Measurements from ENCODE around the gene ROPN1L. TPM values are rescaled to one million over a fixed set of nuclear protein-coding genes. Genes with fewer than 3 reads are reported as not detected.
A peak's percentile ranks its signal among the peaks of the same experiment; 100 is the strongest.

ROPN1L gene
- total and polyA plus RNA-seq, 8 donors: 0.31 to 0.87 (median 0.73) TPM; not detected in 4

GRCh38 chr5:10442576-10442975 is 897 bp downstream of the ROPN1L start:
- WGBS, 5 donors: 20 to 32% (median 25%) methylated on average over 4 of the region's 4 CpGs
- Histone ChIP-seq H3K27ac (peak overlapping the region in 2 of 5 donors; percentile 84 to 85), H3K4me1 (peaks cover 0 to 34% (median 23%) of the 10 kb centered on the region in 4 donors), H3K4me3 (peak overlapping the region in 3 of 4 donors; percentile 64 to 83 (median 78)), H3K27me3 (no peaks in the 10 kb centered on the region), H3K36me3 (peaks cover 0 to 12% (median 10%) of the 10 kb centered on the region in 4 donors), H3K9me3 (no peaks in the 10 kb centered on the region)
- TF ChIP-seq POLR2A (IDR thresholded peaks at IDR 0.05) (no peak), EP300 (IDR thresholded peaks at IDR 0.05) (no peak), POLR2AphosphoS5 (IDR thresholded peaks at IDR 0.05) (peak in 1 of 3 donors; percentile 17)
- DNase-seq: no peak
- intact Hi-C loops (cut with DNase I; ENCODE audit: low total_unique reads): no loop called here

DNA sequence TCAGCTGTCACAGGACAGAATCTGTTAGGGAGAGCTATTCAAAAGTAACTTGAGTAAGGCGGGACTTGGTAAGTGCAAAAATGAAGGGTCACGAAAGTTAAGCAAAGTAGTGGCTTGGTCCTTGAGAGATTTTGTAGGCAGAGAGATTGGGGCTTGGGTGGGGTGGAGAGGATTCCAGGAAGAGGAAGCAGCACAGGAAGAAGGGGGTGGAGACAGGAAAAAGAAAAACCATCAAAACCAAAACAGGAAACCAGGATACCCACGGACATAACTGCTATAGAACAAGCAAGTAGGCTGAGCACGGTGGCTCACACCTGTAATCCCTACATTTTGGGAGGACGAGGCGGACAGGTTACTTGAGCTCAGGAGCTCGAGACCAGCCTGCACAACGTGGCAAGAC is 3.7 kb downstream of the ROPN1L start:
- H3K27me3 ChIP-seq: no peaks in the 10 kb centered on the region
- H3K36me3 ChIP-seq: no peaks in the 10 kb centered on the region
- peak overlapping the region in 1 of 5 donors; percentile 34 for H3K27ac ChIP-seq
- no peak for DNase-seq
- TF ChIP-seq POLR2AphosphoS5 (IDR thresholded peaks at IDR 0.05): no peak
- peaks cover 0 to 34% (median 23%) of the 10 kb centered on the region in 4 donors for H3K4me1 ChIP-seq
- H3K4me3 ChIP-seq: no peak overlapping the region
- 66 to 76% (median 69%) methylated on average over 8 of the region's 8 CpGs for WGBS, 5 donors
- H3K9me3 ChIP-seq: no peaks in the 10 kb centered on the region
- intact Hi-C loops (cut with DNase I; ENCODE audit: low total_unique reads): loop anchor here (5.0 kb wide), 1 partner anchor 182 kb away; no protein-coding TSS in a partner anchor

GRCh38 chr5:10446490-10446889 is 4.8 kb downstream of the ROPN1L start:
- intact Hi-C loops (cut with DNase I; ENCODE audit: low total_unique reads): loop anchor here (5.0 kb wide), 1 partner anchor 181 kb away; no protein-coding TSS in a partner anchor
- Histone ChIP-seq H3K4me1 (peaks cover 0 to 22% (median 14%) of the 10 kb centered on the region in 4 donors), H3K36me3 (no peaks in the 10 kb centered on the region), H3K27ac (no peak overlapping the region), H3K9me3 (no peaks in the 10 kb centered on the region), H3K4me3 (no peak overlapping the region), H3K27me3 (no peaks in the 10 kb centered on the region)
- 68 to 80% (median 72%) methylated on average over 7 of the region's 7 CpGs for whole genome bisulfite sequencing, 5 donors
- no peak for TF ChIP-seq POLR2AphosphoS5 (IDR thresholded peaks at IDR 0.05)
- TF ChIP-seq POLR2A (IDR thresholded peaks at IDR 0.05): no peak
- TF ChIP-seq, protein P1, sequence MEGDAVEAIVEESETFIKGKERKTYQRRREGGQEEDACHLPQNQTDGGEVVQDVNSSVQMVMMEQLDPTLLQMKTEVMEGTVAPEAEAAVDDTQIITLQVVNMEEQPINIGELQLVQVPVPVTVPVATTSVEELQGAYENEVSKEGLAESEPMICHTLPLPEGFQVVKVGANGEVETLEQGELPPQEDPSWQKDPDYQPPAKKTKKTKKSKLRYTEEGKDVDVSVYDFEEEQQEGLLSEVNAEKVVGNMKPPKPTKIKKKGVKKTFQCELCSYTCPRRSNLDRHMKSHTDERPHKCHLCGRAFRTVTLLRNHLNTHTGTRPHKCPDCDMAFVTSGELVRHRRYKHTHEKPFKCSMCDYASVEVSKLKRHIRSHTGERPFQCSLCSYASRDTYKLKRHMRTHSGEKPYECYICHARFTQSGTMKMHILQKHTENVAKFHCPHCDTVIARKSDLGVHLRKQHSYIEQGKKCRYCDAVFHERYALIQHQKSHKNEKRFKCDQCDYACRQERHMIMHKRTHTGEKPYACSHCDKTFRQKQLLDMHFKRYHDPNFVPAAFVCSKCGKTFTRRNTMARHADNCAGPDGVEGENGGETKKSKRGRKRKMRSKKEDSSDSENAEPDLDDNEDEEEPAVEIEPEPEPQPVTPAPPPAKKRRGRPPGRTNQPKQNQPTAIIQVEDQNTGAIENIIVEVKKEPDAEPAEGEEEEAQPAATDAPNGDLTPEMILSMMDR (IDR thresholded peaks at IDR 0.05): no peak
- DNase-seq: no peak

DNA sequence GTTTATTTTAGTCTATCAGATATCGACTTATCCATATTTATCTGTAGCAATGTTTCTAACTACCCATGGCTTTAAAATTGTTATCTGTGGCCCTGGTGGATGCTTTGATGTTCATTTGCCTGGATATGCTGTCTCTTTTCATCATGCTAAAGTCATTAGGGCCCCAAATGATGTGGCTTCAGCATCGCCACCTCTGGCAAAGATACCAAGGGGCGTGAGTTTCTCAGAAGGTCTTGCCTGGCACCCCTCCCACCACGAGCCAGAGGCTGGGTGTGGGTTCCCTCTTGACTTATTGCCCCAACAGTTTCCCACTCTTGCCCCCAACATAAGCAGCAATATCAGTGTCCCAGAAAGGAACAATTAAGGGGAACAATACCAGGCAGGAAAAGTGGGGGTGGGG is 5.4 kb downstream of the ROPN1L start:
- Histone ChIP-seq H3K27ac (no peak overlapping the region), H3K4me1 (peaks cover 0 to 18% (median 11%) of the 10 kb centered on the region in 4 donors), H3K4me3 (no peak overlapping the region), H3K27me3 (no peaks in the 10 kb centered on the region), H3K36me3 (no peaks in the 10 kb centered on the region), H3K9me3 (no peaks in the 10 kb centered on the region)
- no peak for DNase-seq
- intact Hi-C loops (cut with DNase I; ENCODE audit: low total_unique reads): loop anchor here (5.0 kb wide), 1 partner anchor 180 kb away; no protein-coding TSS in a partner anchor
- TF ChIP-seq, protein P1 (IDR thresholded peaks at IDR 0.05): no peak
- TF ChIP-seq EP300 (IDR thresholded peaks at IDR 0.05) (no peak), POLR2A (IDR thresholded peaks at IDR 0.05) (no peak), POLR2AphosphoS5 (IDR thresholded peaks at IDR 0.05) (no peak)
- 70 to 83% (median 77%) methylated on average over 4 of the region's 4 CpGs for WGBS, 5 donors

GRCh38 chr5:10448754-10449360 is 7.2 kb downstream of the ROPN1L start:
- no peak overlapping the region for H3K4me3 ChIP-seq
- no peak for DNase-seq
- intact Hi-C loops (cut with DNase I; ENCODE audit: low total_unique reads): loop anchor here (5.0 kb wide), 1 partner anchor 178 kb away; no protein-coding TSS in a partner anchor
- no peak overlapping the region for H3K27ac ChIP-seq
- H3K9me3 ChIP-seq: no peaks in the 10 kb centered on the region
- no peak for TF ChIP-seq POLR2A (IDR thresholded peaks at IDR 0.05)
- H3K4me1 ChIP-seq: peaks cover 0 to 18% (median 9%) of the 10 kb centered on the region in 4 donors
- H3K36me3 ChIP-seq: no peaks in the 10 kb centered on the region
- H3K27me3 ChIP-seq: no peaks in the 10 kb centered on the region
- WGBS, 5 donors: 90 to 95% (median 94%) methylated on average over 11 of the region's 11 CpGs
